Erythroblast (primary cell): ENCODE data around the gene TRAPPC2B.
"Not testable (repeated sequence)": the region's sequence is repeated elsewhere in the genome, so short reads cannot be mapped to it uniquely, and the experiment has no call there.

Experiments
- GATA1 ChIP-seq: IDR thresholded peaks from 2 replicates; pipeline ENCODE4 v1.6.1; 2011; ENCODE audit warnings: low read depth, mild to moderate bottlenecking, control low read depth, low read length, moderate library complexity
- POLR2A ChIP-seq: IDR thresholded peaks from 2 replicates; pipeline ENCODE4 v1.6.1; 2011; ENCODE audit warnings: mild to moderate bottlenecking, low read length

DNA sequence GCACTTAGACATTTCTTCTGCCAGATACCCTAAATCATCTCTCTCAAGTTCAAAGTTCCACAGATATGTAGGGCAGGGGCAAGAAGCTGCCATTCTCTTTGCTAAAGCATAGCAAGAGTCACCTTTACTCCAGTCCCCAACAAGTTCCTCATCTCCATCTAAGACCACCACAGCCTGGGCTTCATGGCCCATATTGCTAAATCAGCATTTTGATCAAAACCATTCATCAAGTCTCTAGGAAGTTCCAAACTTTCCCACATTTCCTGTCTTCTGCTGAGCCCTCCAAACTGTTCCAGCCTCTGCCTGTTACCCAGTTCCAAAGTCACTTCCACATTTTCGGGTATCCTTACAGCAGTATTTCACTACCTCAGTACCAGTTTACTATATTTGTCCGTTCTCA, 11.3 kb downstream of the TRAPPC2B start:
- not testable (repeated sequence) for TF ChIP-seq POLR2A, GATA1
